GM13977 (cell line): ENCODE results near the gene CNNM4.

Experiments
- DNase-seq: peaks from one replicate; pipeline ENCODE4 v3.0.0; 2012; ENCODE audit warnings: low spot score
- CTCF ChIP-seq: IDR thresholded peaks from 2 replicates; pipeline ENCODE4 v1.5.1; 2012; ENCODE audit warnings: mild to moderate bottlenecking, control low read depth; ENCODE audit not compliant: insufficient read depth; ENCODE audit errors: extremely low read depth, missing control alignments
- in situ Hi-C: fragments of 300-500 bp; cut with MboI; formaldehyde crosslinking; loops from one replicate; pipeline ENCODE4 v1.12.0; 2022; ENCODE audit warnings: low sequenced_read_pairs, low pct_unique_long_range_greater_than_20kb, mixed read lengths, inconsistent platforms; ENCODE audit not compliant: unreplicated experiment

CNNM4 gene

GRCh38 chr2:96853321-96853720, 92.6 kb downstream of the CNNM4 start:
- TF ChIP-seq CTCF = no peak
- in situ Hi-C loops = loop anchor here (10.0 kb wide), 1 partner anchor 101 kb away; no protein-coding TSS in a partner anchor
- DNase-seq = no peak

GRCh38 chr2:96856776-96857666, 96.3 kb downstream of the CNNM4 start:
- in situ Hi-C loops = loop anchor here (10.0 kb wide), 1 partner anchor 98 kb away; no protein-coding TSS in a partner anchor
- TF ChIP-seq CTCF = no peak
- DNase-seq = peak; percentile 35

- DNase-seq = peak; percentile 100
- in situ Hi-C loops = loop anchor here (10.0 kb wide), 1 partner anchor 97 kb away; no protein-coding TSS in a partner anchor
- peak; percentile 96 for TF ChIP-seq CTCF
These were observed 97.1 kb downstream of the CNNM4 start, which contains the start of gene ANKRD39 for GRCh38 chr2:96857667-96858372. TSS of gene ANKRD39 (minus strand) at chr2:96858016. CDS start at chr2:96857987, 29 bp downstream.

GRCh38 chr2:96859099-96859649, 98.5 kb downstream of the CNNM4 start:
- TF ChIP-seq CTCF = no peak
- peak; percentile 29 for DNase-seq
- in situ Hi-C loops = loop anchor here (10.0 kb wide), 1 partner anchor 96 kb away; no protein-coding TSS in a partner anchor

- TF ChIP-seq CTCF = no peak
- DNase-seq = peak; percentile 29
- in situ Hi-C loops = loop anchor here (10.0 kb wide), 1 partner anchor 95 kb away; no protein-coding TSS in a partner anchor
These were observed 99.0 kb downstream of the CNNM4 start for GRCh38 chr2:96859681-96860064.

- no peak for DNase-seq
- no peak for TF ChIP-seq CTCF
- in situ Hi-C loops = no loop called here
These were observed 99.6 kb downstream of the CNNM4 start for GRCh38 chr2:96860065-96861029.
